DMS114 treated with DMSO at 0.1 percent for 48 hours (cell line): ENCODE results near the gene BMP5.

Experiments
- DNase-seq: peaks from one replicate; lab custom pipeline; 2025; ENCODE audit not compliant: unreplicated experiment; lab: John Stamatoyannopoulos, UW

Gene BMP5

DNA sequence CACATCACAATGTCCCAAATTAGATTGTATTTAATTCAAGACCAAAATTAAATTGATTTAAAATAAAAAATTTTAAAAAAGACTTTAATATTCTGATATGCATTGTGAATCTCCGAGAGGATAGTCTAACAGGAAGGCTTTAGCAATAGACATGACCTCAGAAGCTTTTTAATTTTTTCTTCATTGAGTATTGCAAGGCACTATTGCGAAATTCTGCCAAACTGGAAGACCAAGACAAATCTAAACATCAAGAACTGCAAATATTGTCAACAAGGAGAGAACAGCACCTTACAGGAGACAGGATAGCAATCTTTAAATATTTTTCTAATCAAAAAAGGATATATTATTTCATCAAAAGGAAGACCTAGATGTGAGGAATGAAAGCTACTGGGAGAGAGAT, 56.9 kb downstream of the BMP5 start:
- no peak for DNase-seq

- no peak for DNase-seq
These were observed 62.9 kb downstream of the BMP5 start for GRCh38 chr6:55812509-55812908.

GRCh38 chr6:55811074-55811473, 64.3 kb downstream of the BMP5 start:
- DNase-seq, result no peak

GRCh38 chr6:55802259-55802658, 73.1 kb downstream of the BMP5 start:
- DNase-seq, result no peak

DNA sequence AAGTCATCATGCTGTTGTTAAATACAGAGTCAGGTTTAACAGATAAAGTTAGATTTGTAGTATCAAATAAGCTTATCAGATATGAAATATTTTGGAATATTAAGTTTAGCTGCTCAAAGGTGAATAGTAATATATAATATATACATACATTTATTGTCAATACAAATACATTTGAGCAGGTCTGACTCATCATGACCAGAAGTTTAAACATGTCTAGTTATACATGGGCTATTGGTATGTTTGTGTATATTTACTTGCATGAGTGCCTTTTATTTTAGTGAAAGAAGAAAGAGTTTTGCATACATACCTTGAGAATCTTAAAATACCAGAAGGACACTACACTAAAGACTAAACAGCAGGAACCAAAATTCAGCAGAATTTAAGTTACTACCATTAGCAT, 76.8 kb downstream of the BMP5 start:
- no peak for DNase-seq

- no peak for DNase-seq
These were observed 81.1 kb downstream of the BMP5 start for GRCh38 chr6:55794136-55794812.

DNA sequence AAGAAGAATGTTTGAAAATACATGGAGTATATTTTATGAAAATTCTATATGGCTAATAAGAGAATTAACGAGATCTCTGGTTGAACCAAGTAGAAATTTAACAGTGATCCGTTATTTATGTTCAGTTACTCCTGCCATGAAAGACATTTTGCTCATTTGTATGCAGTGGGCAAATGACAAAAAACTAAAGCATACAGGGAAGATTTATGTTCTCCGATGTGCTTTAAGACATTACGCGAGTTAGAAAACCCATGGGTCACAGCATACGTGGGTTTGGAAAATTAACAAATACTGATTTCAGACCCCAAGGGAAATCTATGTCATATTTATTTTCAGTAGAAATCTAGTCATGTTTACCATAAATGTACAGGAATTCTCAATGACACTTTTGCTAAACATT, 90.1 kb downstream of the BMP5 start:
- DNase-seq, result no peak

- no peak for DNase-seq
These were observed 93.1 kb downstream of the BMP5 start for GRCh38 chr6:55782275-55782674.

- DNase-seq, result no peak
These were observed 96.7 kb downstream of the BMP5 start for GRCh38 chr6:55778705-55779104.

DNA sequence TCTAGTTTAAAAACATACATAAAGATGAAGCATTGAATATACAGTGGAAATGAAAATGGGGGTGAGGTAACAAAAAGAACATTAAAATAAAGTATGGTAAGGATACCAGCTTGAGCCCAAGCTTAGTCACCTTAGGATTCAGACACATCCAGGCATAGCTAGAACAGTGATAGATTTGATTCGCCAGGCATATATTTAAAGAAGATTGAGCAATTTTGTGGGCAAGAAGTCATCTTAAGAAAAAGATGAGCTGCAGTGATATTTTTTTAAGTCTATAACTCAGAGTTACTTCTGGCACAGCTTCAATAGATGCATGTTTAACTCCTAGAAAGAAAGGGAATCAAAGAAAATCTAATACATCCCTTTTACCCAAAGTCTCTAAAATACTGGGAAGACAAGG, 97.9 kb downstream of the BMP5 start:
- no peak for DNase-seq

DNA sequence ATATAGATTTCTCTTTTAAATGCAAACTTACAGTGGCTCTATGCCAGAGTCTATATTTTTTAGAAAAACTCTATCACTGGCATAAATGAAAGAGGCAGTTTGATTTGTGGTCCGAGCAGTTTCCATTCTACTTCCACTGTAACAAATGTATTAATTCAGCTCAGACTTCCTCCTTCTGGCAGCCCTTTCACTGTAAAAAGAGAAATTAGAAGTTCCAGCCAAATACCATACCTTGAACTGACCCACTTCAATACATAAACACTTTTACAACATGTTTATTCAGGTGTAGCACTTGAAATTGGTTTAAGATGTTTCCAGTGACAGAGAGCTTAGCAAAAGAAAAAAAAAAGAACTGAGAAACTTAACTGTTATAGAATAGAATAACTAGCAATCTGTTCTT, 99.3 kb downstream of the BMP5 start:
- no peak for DNase-seq

- no peak for DNase-seq
These were observed 100.4 kb downstream of the BMP5 start for GRCh38 chr6:55775029-55775318.

- DNase-seq, result no peak
These were observed 100.9 kb downstream of the BMP5 start for GRCh38 chr6:55774286-55775028.

DNA sequence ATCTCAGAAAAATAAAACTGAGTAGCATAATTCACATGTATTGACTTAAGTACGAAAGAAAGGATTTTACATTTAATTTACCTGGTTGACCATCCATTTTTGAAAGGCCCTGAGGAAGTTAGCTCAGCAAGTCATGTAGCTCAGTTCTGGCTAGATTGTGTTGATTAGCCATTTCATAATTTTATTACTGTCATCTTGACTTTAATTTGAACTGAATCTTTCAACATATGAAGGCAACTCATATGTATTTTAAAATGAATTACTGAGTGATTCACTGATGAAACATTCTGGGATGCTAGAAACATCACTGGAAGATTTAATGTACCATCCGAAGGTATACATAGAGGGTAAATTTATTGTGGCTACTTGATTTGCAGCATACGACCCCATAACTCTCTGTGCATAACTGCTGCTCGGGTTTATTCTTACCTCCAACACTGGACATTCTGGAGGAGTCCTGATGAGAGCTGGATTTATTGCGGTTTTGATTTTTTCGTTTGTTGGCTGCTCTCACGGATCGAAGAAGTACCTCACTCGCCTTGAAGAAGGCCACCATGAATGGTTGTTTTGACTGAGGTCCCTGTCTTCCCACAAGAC, 101.7 kb downstream of the BMP5 start:
- DNase-seq, result no peak

DNA sequence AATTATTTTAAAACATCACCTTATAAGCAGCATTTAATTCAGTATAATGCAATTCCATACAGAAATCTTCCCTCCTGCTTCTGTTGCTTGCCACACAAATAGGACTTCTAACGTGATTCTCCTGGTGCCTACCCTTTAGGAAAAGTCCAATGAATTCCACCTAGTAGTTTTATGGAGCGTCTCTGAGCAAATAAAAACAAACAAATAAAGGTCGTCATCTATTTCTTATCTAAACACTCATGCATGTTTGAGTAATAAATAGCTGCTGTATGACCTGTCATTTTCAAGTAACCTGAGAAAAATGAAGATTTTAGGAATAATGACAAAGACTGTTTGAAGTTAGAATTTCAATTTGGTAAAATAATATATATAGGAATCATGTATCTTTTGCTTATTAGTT, 102.7 kb downstream of the BMP5 start:
- no peak for DNase-seq

- DNase-seq, result no peak
These were observed 115.9 kb downstream of the BMP5 start for GRCh38 chr6:55759536-55759935.

DNA sequence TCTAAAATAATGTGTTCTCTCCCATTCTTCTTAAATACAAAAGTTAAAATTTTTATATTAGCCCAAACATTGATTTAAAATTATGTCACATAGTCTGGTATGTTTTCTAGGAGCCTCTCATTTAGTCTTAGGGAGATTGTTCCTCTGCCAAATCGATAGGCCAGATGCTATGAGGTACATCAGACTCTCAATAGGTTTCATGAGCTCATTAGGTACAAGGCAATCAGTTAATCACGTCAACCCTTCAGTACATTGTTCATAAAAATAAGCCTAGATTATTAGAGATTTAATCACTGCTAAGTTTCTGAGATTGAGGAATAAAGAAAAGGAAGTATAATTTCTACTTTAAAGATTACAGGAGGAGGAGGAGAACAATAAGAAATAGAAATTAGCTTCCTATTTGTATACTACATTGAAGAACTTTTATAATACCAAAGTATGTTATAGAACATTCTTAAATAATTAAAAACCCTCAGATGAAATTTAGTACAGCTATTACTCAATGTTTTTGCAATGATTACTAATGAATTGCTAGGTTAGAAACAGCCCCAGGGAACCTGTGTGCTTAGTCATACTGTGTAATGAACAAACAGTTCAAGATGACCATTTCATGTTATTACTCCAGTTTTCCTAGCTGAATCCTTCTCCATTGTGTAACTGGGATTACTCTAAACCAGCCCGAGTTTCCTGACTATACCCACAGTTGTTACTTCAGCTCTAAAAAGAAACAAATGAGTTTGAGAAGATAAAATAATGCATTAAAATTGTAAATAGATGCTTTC, 117.0 kb downstream of the BMP5 start:
- DNase-seq, result no peak

- no peak for DNase-seq
These were observed 118.8 kb downstream of the BMP5 start for GRCh38 chr6:55756531-55757031.

DNA sequence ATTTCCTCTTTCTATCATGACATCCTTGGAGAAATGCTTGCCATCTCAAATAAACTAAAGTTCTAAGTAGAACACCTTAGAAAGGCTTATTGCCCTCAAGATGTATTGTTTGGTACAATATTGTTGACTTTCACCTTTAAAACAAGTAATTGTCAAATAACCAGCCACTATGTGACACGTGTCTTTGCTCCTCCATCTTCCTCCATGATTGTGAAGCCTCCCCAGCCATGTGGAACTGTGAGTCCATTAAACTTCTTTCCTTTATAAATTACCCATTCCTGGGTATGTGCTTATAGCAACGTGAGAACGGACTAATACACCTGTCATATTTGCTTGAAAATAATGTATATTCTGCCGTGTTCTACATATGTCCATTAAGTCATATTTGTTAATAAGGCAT, 126.5 kb downstream of the BMP5 start:
- no peak for DNase-seq

DNA sequence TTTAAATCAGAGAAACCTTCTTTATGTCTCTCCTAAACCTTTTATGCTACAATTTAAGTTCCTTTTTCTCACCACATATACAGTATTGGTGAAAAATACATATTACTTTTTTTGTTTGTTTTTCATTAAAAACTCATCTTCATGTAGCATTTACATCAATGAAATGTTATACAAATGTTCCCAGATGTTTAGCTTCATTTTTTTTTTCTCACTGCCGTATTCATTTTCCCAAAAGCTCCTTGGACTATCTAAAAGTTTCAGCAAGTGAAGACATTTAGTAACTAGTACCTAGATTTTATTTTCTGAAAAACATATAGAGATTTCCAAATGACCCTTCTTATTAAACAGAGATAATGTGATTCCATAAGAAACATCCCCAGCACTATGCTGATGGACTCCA, 128.9 kb downstream of the BMP5 start:
- DNase-seq, result no peak

DNA sequence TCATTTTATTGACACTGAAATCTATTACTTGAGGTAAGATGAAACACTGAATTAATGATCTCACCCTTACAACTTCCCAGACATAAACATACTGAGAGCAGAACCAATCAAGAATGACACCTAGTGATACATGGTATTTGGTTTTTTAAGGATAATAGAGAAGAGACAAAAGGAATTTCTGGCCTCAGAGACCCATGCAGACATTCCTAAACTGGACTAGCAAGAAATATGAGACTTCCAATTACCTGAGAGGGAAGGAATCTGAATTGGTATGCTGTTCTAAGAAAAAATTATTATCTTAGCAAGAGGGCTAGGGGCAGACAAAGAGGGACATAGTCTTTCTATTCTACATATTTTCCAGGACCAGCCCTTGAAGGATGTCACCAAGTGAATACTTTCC, 141.1 kb downstream of the BMP5 start:
- DNase-seq, result no peak

GRCh38 chr6:55729665-55730064, 145.7 kb downstream of the BMP5 start:
- no peak for DNase-seq
